HL-60 (cell line): Measurements from ENCODE around the gene KPNA5.

Experiments used
- GABPA ChIP-seq: IDR thresholded peaks from 2 replicates; pipeline ENCODE4 v1.6.1; 2012; ENCODE audit warnings: low read depth
- POLR2AphosphoS5 ChIP-seq: IDR thresholded peaks from 2 replicates; pipeline ENCODE4 v1.6.1; 2012; ENCODE audit warnings: low read depth
- TF ChIP-seq, protein P1 (sequence below): IDR thresholded peaks from one replicate; pipeline ENCODE4 v1.5.1; 2011; ENCODE audit warnings: low read length, control low read depth, inconsistent platforms; ENCODE audit not compliant: insufficient read depth
- TF ChIP-seq, protein P2 (sequence below): IDR thresholded peaks from 2 replicates; pipeline ENCODE4 v1.6.1; 2012; ENCODE audit warnings: low read depth; ENCODE audit not compliant: insufficient replicate concordance

DNA sequence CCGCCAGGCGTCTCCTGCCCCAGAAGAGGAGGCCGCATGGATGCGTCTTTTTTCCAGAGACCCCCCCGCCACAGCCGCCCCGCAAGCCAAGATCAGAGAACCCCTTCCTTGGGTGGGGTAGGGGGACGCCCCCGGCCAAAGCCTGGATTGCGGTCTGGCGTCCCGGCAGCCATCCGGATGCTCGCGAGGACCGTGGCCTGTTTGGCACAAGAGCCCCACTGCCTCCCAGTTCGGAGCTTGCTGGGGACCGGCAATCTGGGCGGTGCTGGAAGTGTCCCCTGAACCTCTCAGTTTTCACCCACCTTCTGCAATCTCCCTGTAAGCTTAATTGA is 83.6 kb downstream of the KPNA5 start:
- TF ChIP-seq, protein P1, sequence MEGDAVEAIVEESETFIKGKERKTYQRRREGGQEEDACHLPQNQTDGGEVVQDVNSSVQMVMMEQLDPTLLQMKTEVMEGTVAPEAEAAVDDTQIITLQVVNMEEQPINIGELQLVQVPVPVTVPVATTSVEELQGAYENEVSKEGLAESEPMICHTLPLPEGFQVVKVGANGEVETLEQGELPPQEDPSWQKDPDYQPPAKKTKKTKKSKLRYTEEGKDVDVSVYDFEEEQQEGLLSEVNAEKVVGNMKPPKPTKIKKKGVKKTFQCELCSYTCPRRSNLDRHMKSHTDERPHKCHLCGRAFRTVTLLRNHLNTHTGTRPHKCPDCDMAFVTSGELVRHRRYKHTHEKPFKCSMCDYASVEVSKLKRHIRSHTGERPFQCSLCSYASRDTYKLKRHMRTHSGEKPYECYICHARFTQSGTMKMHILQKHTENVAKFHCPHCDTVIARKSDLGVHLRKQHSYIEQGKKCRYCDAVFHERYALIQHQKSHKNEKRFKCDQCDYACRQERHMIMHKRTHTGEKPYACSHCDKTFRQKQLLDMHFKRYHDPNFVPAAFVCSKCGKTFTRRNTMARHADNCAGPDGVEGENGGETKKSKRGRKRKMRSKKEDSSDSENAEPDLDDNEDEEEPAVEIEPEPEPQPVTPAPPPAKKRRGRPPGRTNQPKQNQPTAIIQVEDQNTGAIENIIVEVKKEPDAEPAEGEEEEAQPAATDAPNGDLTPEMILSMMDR = no peak
- TF ChIP-seq POLR2AphosphoS5 = no peak
- TF ChIP-seq GABPA = no peak
- TF ChIP-seq, protein P2, sequence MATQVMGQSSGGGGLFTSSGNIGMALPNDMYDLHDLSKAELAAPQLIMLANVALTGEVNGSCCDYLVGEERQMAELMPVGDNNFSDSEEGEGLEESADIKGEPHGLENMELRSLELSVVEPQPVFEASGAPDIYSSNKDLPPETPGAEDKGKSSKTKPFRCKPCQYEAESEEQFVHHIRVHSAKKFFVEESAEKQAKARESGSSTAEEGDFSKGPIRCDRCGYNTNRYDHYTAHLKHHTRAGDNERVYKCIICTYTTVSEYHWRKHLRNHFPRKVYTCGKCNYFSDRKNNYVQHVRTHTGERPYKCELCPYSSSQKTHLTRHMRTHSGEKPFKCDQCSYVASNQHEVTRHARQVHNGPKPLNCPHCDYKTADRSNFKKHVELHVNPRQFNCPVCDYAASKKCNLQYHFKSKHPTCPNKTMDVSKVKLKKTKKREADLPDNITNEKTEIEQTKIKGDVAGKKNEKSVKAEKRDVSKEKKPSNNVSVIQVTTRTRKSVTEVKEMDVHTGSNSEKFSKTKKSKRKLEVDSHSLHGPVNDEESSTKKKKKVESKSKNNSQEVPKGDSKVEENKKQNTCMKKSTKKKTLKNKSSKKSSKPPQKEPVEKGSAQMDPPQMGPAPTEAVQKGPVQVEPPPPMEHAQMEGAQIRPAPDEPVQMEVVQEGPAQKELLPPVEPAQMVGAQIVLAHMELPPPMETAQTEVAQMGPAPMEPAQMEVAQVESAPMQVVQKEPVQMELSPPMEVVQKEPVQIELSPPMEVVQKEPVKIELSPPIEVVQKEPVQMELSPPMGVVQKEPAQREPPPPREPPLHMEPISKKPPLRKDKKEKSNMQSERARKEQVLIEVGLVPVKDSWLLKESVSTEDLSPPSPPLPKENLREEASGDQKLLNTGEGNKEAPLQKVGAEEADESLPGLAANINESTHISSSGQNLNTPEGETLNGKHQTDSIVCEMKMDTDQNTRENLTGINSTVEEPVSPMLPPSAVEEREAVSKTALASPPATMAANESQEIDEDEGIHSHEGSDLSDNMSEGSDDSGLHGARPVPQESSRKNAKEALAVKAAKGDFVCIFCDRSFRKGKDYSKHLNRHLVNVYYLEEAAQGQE = no peak
